AG04450 (cell line): ENCODE measurements around the gene SNX1. TPM values are rescaled to one million over a fixed set of nuclear protein-coding genes. Genes with fewer than 3 reads are reported as not detected.
"Not testable (repeated sequence)": the region's sequence is repeated elsewhere in the genome, so short reads cannot be mapped to it uniquely, and the experiment has no call there.

Experiments
- CTCF ChIA-PET: fragments of 300-600, 350-600 bp; formaldehyde crosslinking; extraction: SDS; loops from one replicate; lab custom pipeline; 2022; ENCODE audit warnings: antibody characterized with exemption, inconsistent platforms; lab: Charles Lee
- POLR2A ChIA-PET: fragments of 350-600 bp; formaldehyde crosslinking; extraction: SDS; loops from one replicate; lab custom pipeline; 2021; ENCODE audit warnings: antibody characterized with exemption, inconsistent platforms; lab: Yijun Ruan, JAX
- DNase-seq: peaks from one replicate; pipeline ENCODE4 v3.0.0-alpha.2; 2011; ENCODE audit warnings: low read depth, low spot score
- H3K27ac ChIP-seq: one replicate; pipeline ENCODE4 v1.5.1; 2012; ENCODE audit warnings: low read depth, low read length, control low read depth
- H3K27me3 ChIP-seq: one replicate; pipeline ENCODE4 v1.6.0; 2012; ENCODE audit warnings: low read length; ENCODE audit not compliant: control insufficient read depth, insufficient read depth
- H3K4me3 ChIP-seq: 2 replicates; pipeline ENCODE4 v1.5.1; 2011; ENCODE audit warnings: mild to moderate bottlenecking, low read depth, low read length, control low read depth
- H3K9me3 ChIP-seq: 2 replicates; pipeline ENCODE4 v1.5.1; 2012; ENCODE audit warnings: low read length; ENCODE audit not compliant: control insufficient read depth, insufficient read depth
- polyA plus RNA-seq: library from polyadenylated mRNA; depleted of rRNA; stranded (reverse); fragments of >200 nt; gene quantifications from 2 replicates; pipeline ENCODE4 v1.2.3, GENCODE V29; 2011
- TF ChIP-seq, protein P1 (sequence below): IDR thresholded peaks from 2 replicates; pipeline ENCODE4 v1.5.1; 2011; ENCODE audit warnings: low read depth, low read length, control low read depth, inconsistent platforms

The SNX1 gene
- polyA plus RNA-seq, 1 experiment, result 77.6 TPM

DNA sequence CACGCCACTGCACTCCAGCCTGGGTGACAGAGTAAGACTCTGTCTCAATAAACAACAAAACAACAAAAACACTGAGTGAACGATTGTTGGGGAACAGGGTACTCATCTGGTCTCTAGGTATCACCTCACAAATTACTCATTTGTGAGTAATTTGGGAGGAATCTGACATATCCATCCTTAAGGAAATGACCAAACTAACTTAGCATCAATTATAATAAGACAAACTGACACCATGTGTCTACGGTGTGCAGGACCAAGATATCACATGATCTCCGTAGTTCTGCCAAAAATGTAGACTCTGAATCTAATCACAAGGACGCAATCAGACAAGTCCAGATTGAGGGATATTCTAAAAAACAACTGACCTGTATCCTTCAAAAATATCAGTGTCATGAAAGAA lies 37.5 kb upstream of the SNX1 start:
- CTCF ChIA-PET, result no interaction called here
- peaks cover 3% of the 10 kb centered on the region for H3K27me3 ChIP-seq

DNA sequence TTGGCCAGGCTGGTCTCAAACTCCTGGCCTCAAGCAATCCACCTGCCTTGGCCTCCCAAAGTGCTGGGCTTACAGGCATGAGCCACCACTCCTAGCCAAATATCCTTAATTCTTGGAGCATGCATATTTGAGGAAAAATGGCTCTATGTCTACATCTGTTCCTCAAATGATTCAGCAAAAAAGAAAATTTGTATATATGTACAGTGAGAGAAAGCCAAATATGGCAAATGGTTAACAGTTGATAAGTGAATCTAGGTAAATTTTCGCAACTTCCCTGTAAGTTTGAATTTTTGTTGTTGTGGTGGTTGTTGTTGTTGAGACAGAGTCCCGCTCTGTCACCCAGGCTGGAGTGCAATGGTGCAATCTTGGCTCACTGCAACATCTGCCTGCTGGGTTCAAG lies 36.7 kb upstream of the SNX1 start:
- H3K27ac ChIP-seq, H3K27me3 ChIP-seq, DNase-seq, H3K4me3 ChIP-seq, H3K9me3 ChIP-seq, POLR2A ChIA-PET, CTCF ChIA-PET: not testable (repeated sequence)

More for the DNA sequence above, 37.5 kb upstream of the SNX1 start:
- Histone ChIP-seq H3K4me3 (no peak overlapping the region), H3K27ac (no peak overlapping the region), H3K9me3 (peaks cover 8% of the 10 kb centered on the region; the same call in 1 of the 2 replicates)
- no peak for DNase-seq
- POLR2A ChIA-PET, result no interaction called here
- TF ChIP-seq, protein P1, sequence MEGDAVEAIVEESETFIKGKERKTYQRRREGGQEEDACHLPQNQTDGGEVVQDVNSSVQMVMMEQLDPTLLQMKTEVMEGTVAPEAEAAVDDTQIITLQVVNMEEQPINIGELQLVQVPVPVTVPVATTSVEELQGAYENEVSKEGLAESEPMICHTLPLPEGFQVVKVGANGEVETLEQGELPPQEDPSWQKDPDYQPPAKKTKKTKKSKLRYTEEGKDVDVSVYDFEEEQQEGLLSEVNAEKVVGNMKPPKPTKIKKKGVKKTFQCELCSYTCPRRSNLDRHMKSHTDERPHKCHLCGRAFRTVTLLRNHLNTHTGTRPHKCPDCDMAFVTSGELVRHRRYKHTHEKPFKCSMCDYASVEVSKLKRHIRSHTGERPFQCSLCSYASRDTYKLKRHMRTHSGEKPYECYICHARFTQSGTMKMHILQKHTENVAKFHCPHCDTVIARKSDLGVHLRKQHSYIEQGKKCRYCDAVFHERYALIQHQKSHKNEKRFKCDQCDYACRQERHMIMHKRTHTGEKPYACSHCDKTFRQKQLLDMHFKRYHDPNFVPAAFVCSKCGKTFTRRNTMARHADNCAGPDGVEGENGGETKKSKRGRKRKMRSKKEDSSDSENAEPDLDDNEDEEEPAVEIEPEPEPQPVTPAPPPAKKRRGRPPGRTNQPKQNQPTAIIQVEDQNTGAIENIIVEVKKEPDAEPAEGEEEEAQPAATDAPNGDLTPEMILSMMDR, result no peak

DNA sequence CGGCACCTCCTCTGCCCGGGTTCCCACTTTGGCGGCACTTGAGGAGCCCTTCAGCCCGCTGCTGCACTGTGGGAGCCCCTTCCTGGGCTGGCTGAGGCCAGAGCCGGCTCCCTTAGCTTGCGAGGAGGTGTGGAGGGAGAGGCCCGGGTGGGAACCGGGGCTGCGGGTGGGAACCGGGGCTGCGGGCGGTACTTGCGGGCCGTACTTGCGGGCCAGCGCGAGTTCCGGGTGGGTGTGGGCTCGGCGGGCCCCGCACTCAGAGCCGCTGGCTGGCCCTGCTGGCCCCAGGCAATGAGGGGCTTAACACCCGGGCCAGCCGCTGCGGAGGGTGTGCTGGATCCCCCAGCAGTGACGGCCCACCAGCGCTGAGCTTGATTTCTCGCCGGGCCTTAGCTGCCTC lies 35.1 kb upstream of the SNX1 start:
- H3K27ac ChIP-seq, result no peak overlapping the region
- TF ChIP-seq, protein P1, result no peak
- no peaks in the 10 kb centered on the region for H3K27me3 ChIP-seq
- POLR2A ChIA-PET, result no interaction called here
- H3K9me3 ChIP-seq, result peaks cover 8% of the 10 kb centered on the region; the same call in 1 of the 2 replicates
- CTCF ChIA-PET, result no interaction called here
- H3K4me3 ChIP-seq, result no peak overlapping the region
- DNase-seq, result no peak

DNA sequence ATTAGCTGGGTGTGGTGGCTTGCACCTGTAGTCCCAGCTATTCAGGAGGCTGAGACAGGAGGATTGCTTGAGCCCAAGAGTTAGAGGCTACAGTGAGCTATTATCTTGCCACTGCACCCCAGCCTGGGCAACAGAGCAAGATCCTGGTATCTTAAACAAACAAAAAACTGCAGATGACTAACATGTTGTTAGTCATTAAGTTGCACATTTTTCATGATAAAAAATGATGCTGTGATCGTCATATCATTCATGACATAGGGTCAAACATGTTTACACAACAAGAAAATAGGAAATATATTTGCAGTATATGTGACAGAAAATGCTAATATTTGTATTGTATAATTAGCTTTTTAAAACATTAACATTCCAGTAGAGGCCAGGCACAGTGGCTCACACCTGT lies 29.3 kb upstream of the SNX1 start:
- TF ChIP-seq, protein P1, result no peak
- no peaks in the 10 kb centered on the region for H3K9me3 ChIP-seq
- ChIA-PET CTCF (interaction anchor here (0.7 to 10.1 kb wide), 7 partner anchors 20 to 580 kb away, joined by 3 to 189 read pairs (median 6); partner anchors contain the start of gene DAPK2), POLR2A (interaction anchor here (0.8 kb wide), 1 partner anchor 48 kb away, joined by 6 read pairs; no protein-coding TSS in a partner anchor)
- no peak for DNase-seq
- no peak overlapping the region for H3K27ac ChIP-seq
- H3K4me3 ChIP-seq, result no peak overlapping the region
- H3K27me3 ChIP-seq, result no peaks in the 10 kb centered on the region

DNA sequence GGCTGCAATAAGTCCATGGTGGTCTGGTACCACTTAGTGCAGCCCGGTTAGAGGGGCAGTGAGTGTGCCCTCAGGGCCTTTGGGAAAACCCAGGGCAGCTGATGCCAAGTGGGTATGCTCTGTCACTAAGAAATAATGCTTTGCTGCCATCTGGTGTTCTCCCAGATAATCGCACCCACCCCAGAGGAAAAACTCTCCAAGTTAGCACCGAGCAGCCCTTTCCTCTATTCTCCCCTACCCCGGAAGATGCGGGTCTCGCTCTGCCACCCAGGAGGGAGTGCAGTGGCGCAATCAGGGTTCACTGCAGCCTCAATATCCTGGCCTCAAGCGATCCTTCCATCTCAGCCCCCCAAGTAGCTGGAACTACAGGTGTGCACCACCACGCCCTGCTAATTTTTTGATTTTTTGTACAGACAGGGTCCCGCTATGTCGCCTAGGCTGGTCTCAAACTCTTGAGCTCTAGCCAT lies 28.2 kb upstream of the SNX1 start:
- ChIA-PET CTCF (interaction anchor here (0.5 to 10.1 kb wide), 37 partner anchors 12 to 859 kb away, joined by 3 to 189 read pairs (median 4); partner anchors contain the start of gene DAPK2), POLR2A (interaction anchor here (0.7 to 1.0 kb wide), 2 partner anchors 315 to 777 kb away, joined by 3 read pairs; no protein-coding TSS in a partner anchor)
- no peaks in the 10 kb centered on the region for H3K27me3 ChIP-seq
- no peak overlapping the region for H3K4me3 ChIP-seq
- H3K27ac ChIP-seq, result no peak overlapping the region
- H3K9me3 ChIP-seq, result no peaks in the 10 kb centered on the region
- TF ChIP-seq, protein P1, result peak; percentile 81
- DNase-seq, result peak; percentile 8
